Mammary epithelial cell (primary cell): ENCODE results near the gene PCDHA1.

Source experiments
- EZH2 ChIP-seq: IDR thresholded peaks from 2 replicates; pipeline ENCODE4 v1.6.1; 2012; ENCODE audit warnings: low read length, inconsistent platforms, borderline replicate concordance
- TF ChIP-seq, protein P1 (sequence below), 2 donors: IDR thresholded peaks in 1 of 2; conservative IDR thresholded peaks in 1 of 2; 2 replicates each; pipeline ENCODE4 v1.5.1; 2011 to 2012; ENCODE audit warnings: inconsistent platforms in 2 of 2, low read length in 2 of 2, mild to moderate bottlenecking in 2 of 2, control low read depth in 1 of 2, low read depth in 1 of 2; ENCODE audit not compliant: insufficient read depth in 1 of 2; ENCODE audit errors: extremely low read depth in 1 of 2

- TF ChIP-seq, protein P1, sequence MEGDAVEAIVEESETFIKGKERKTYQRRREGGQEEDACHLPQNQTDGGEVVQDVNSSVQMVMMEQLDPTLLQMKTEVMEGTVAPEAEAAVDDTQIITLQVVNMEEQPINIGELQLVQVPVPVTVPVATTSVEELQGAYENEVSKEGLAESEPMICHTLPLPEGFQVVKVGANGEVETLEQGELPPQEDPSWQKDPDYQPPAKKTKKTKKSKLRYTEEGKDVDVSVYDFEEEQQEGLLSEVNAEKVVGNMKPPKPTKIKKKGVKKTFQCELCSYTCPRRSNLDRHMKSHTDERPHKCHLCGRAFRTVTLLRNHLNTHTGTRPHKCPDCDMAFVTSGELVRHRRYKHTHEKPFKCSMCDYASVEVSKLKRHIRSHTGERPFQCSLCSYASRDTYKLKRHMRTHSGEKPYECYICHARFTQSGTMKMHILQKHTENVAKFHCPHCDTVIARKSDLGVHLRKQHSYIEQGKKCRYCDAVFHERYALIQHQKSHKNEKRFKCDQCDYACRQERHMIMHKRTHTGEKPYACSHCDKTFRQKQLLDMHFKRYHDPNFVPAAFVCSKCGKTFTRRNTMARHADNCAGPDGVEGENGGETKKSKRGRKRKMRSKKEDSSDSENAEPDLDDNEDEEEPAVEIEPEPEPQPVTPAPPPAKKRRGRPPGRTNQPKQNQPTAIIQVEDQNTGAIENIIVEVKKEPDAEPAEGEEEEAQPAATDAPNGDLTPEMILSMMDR (conservative IDR thresholded peaks at IDR 0.05 in 1 of 2, IDR thresholded peaks at IDR 0.05 in 1 of 2; ENCODE audit: extremely low read depth in 1 of 2, insufficient read depth in 1 of 2, low read depth in 1 of 2, low read length in 2 of 2), result peak in 1 of 2 donors; percentile 48
- no peak for TF ChIP-seq EZH2
Observed at GRCh38 chr5:140869555-140869886, 83.6 kb downstream of the PCDHA1 start.
